ENCODE data around the gene MARCHF5. TPM values are rescaled to one million over a fixed set of nuclear protein-coding genes. Genes with fewer than 3 reads are reported as not detected.

Gene MARCHF5
- total and polyA plus RNA-seq, 10 of the 15 experiments (the other 5 are each of a cell fraction or from before 2014, with no cell fraction given) = 4.8 to 46.8 (median 19.0) TPM

- TF ChIP-seq SPI1 (IDR thresholded peaks at IDR 0.05; ENCODE audit: borderline replicate concordance, insufficient read depth, low read depth, low read length) (no peak), TBL1XR1 (IDR thresholded peaks at IDR 0.05; ENCODE audit: low read depth, low read length) (peak; percentile 62; the same call in 1 of the 2 replicates), CEBPZ (IDR thresholded peaks at IDR 0.05; ENCODE audit: low read depth, low read length) (no peak), CBX3 (IDR thresholded peaks at IDR 0.05; ENCODE audit: borderline replicate concordance, low read depth) (no peak), E4F1 (IDR thresholded peaks at IDR 0.05; ENCODE audit: borderline replicate concordance, partially characterized antibody) (no peak), NR2C2 (IDR thresholded peaks at IDR 0.05; ENCODE audit: borderline replicate concordance, control insufficient read depth, insufficient read length, low read depth) (no peak), EZH2 (IDR thresholded peaks at IDR 0.05; ENCODE audit: borderline replicate concordance, control insufficient read depth, low read depth, low read length) (no peak), FOXM1 (IDR thresholded peaks at IDR 0.05; ENCODE audit: low read depth, low read length) (no peak), NRF1 (conservative IDR thresholded peaks at IDR 0.05; ENCODE audit: low read depth, low read length) (0 out of 2 replicates have a peak, but pooled peaks have one; percentile 33), SMC3 (IDR thresholded peaks at IDR 0.05; ENCODE audit: borderline replicate concordance, low read length) (peak; percentile 22; the same call in 1 of the 2 replicates), ZNF207 (IDR thresholded peaks at IDR 0.05; ENCODE audit: borderline replicate concordance) (no peak), ZNF274 (IDR thresholded peaks at IDR 0.05; ENCODE audit: insufficient read depth, insufficient read length) (no peak), JUND (IDR thresholded peaks at IDR 0.05; ENCODE audit: low read depth, low read length) (0 out of 2 replicates have a peak, but pooled peaks have one; percentile 10), MAX (IDR thresholded peaks at IDR 0.05; ENCODE audit: low read depth, low read length) (0 out of 2 replicates have a peak, but pooled peaks have one; percentile 11), TCF12 (IDR thresholded peaks at IDR 0.05; ENCODE audit: low read depth, low read length) (no peak), HSF1 (IDR thresholded peaks at IDR 0.05; ENCODE audit: low read depth, low read length) (no peak), SREBF2 (IDR thresholded peaks at IDR 0.05; ENCODE audit: low read length) (no peak), SREBF1 (IDR thresholded peaks at IDR 0.05; ENCODE audit: low read length) (peak; percentile 83)
- TF ChIP-seq, protein P1, sequence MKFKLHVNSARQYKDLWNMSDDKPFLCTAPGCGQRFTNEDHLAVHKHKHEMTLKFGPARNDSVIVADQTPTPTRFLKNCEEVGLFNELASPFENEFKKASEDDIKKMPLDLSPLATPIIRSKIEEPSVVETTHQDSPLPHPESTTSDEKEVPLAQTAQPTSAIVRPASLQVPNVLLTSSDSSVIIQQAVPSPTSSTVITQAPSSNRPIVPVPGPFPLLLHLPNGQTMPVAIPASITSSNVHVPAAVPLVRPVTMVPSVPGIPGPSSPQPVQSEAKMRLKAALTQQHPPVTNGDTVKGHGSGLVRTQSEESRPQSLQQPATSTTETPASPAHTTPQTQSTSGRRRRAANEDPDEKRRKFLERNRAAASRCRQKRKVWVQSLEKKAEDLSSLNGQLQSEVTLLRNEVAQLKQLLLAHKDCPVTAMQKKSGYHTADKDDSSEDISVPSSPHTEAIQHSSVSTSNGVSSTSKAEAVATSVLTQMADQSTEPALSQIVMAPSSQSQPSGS (IDR thresholded peaks at IDR 0.05; ENCODE audit: low read length) = no peak
These were observed at the start of gene MARCHF5, which contains the start of gene CPEB3 (continued) for GRCh38 chr10:92290837-92291615.

Measured in GM12878 (cell line).